Endometrium (tissue), 2 donors: ENCODE data around the gene PIAS3.
"Not testable (repeated sequence)": the region's sequence is repeated elsewhere in the genome, so short reads cannot be mapped to it uniquely, and the experiment has no call there.

ENCODE experiments used
- FAIRE-seq: peaks from 2 replicates; lab custom pipeline; 2012; peaks lifted over from hg19 to GRCh38; lab: Jason Lieb, UNC
- donor health status: control.
- donor health status: control.

Gene PIAS3

GRCh38 chr1:145823565-145824498, 35.0 kb downstream of the PIAS3 start, which contains the start of the genes POLR3C and RNF115:
Gene POLR3C, plus strand, starts transcription at chr1:145824200. Its CDS starts 1,577 bp downstream, at chr1:145825777.
Gene RNF115, minus strand, starts transcription at chr1:145824095. Its CDS starts 222 bp downstream, at chr1:145823873.
- FAIRE-seq, result no peak

- FAIRE-seq, result not testable (repeated sequence)
These were observed 36.0 kb downstream of the PIAS3 start for GRCh38 chr1:145822779-145823331.

DNA sequence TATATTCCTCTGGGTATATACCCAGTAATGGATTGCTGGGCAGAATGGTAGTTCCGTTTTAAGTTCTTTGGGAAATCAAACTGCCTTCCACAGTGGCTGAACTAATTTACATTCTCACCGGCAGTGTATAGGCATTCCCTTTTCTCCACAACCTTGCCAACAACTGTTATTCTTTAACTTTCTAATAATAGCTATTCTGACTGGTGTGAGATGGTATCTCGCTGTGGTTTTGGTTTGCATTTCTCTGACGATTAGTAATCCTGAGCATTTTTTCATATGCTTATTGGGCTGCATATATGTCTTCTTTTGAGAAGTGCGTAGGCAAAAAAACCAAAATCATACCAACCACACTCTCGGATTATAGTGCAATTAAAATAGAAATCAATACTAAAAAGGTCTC, 40.8 kb downstream of the PIAS3 start:
- not testable (repeated sequence) for FAIRE-seq

- not testable (repeated sequence) for FAIRE-seq
These were observed 45.7 kb downstream of the PIAS3 start for GRCh38 chr1:145812977-145813810.

- FAIRE-seq, result no peak
These were observed 52.0 kb downstream of the PIAS3 start for GRCh38 chr1:145806844-145807243.

DNA sequence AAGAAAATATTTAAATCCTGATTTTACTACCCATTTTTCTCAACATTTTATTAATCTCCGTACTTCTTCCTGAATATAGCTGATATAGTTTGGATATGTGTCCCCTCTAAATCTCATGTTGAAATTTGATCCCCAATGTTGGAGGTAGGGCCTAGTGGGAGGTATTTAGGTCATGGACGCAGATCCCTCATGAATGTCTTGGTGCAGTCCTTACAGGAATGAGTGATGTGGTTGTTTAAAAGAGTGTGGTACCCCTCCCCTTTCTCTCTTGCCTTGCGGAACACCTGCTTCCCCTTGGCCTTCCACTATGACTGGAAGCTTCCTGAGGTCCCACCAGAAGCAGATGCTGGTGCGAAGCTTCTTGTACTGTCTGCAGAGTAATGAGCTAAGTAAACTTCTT, 52.5 kb downstream of the PIAS3 start:
- no peak for FAIRE-seq

- FAIRE-seq, result no peak
These were observed 53.8 kb downstream of the PIAS3 start for GRCh38 chr1:145805057-145805456.

DNA sequence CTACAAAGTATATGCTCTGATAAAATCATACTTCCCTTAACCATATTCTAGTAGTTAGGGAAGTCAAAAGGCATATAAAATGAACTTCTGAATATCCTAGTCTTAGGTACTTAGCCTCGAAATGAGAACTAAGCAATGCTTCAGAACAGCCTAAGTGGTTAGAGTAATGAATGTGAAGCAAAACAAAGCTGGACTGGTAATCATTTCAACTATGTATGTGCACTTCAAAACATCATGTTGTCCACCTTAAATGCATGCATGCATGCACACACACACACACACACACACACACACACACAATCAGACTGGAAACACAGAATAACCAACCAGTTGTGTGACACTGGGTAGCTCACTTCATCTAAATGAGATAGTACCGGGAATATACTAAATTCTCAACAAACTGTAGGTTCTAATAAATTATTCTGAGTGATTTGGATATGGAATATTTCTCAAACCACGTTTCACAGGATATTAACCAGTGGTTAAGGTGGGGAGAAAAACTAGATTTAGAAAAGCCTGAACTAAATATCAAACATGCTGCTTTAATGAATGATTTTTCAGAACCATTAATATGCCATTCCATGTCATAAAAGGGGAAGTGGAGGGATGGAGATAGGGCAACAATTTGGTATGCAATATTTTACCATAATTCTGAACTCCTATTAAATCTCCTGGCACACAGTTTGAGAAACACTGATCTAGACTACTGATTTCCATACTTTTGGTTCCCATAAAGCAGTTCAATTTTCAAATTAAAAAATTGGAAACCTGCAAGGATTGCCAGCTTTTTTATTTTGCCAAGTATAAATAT, 54.4 kb downstream of the PIAS3 start:
- FAIRE-seq, result no peak

DNA sequence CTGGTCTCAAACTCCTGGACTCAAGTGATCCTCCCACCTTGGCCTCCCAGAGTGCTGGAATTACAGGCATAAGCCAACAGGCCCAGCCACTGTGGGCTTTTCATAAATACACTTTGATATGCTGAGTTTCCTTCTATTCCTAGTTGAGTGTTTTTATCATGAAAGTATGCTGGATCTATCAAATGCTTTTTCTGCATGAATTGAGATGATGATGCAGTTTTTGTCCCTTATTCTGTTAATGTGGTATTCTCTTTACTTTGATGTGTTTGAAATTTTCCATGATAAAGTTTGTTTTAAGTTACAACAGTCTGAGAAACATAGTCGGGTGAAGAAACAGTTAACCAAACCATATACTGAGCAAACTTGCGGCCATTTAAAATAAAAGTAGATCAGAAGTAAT, 59.1 kb downstream of the PIAS3 start:
- FAIRE-seq, result no peak
